Measurements from ENCODE around the gene C19orf25.
"Not testable (repeated sequence)": the region's sequence is repeated elsewhere in the genome, so short reads cannot be mapped to it uniquely, and the experiment has no call there.

The C19orf25 gene

DNA sequence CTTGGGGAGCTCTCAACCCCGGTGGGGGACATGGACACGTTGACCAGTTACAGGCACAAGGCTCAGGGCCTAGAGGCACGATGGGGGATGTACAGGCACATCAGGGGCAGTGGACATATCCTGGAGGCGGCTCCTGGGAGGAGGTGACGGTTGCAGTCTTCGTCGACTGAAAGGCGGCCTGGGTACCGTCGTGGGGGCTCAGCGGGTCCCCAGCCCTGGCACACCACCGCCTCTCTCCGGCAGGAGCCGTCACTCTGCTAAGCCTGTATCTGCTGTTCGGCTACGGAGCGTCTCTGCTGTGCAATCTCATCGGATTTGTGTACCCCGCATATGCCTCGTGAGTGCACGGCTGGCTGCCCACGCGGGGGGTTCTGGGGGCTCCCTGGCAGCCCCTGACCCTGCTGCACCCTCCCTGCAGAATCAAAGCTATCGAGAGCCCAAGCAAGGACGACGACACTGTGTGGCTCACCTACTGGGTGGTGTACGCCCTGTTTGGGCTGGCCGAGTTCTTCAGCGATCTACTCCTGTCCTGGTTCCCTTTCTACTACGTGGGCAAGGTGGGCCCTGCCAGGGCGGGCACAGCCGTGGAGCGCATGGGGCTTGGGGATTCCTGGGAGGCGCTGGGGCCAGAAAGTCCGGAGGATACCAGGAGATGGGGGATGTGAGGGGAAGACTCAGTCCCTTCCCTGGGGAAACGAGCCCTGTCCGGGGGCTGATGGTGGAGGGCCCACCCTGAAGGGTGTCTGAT, 16.2 kb upstream of the C19orf25 start:
- DNase-seq, result no peak

DNA sequence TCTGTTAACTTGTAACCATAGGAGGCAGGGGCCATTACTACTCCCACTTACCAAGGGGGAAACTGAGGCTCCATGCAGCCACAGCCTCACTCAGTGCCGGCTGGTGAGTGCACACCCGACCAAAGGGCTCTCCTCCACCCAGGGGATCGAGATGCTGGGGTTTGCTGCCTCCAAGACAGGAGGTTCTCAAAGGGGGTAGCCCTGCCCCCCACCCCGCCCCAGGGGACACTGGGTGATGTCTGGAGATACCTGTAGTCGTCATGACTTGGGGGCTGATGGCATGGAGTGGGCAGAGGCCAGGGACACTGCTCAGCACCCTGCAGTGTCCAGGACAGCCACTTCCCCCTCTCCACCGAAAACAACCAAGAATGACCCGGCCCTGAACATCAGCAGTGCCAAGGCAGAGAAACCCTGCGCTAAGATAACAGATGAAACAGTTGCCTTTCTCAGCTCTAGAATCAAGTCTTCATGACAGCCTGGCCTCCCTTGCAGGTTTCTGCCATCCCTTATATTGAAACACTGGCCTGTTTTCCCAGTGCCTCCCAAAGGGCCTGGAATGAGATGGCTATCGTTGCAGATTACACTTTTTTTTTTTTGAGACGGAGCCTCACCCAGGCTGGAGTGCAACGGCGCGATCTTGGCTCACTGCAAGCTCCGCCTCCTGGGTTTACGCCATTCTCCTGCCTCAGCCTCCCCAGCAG, 15.2 kb upstream of the C19orf25 start:
- DNase-seq, result no peak

DNA sequence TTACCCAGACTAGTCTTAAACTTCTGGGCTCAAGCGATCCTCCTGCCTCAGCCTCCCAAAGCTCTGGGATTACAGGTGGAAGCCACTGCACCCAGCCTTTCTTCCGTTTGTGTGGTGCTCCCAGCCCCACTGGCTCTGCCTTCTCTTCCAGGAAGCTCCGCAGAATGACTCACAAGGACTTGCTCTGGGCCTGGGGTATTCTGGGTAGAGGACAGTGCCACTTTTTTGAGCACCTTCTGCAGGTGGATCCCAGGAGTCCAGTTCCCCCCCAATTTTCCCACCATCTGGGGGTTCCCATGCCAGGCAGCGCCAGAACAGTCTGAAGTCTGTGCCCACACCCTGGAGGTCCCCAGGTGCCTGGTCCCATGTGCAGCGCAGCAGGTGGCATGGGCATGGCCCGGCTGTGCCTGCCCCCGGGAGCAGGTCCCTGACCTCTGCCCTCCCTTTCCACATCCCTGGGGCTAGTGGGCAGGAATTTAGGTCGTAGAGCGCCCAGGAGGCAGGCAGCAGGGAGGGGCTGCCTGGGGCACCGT, 13.5 kb upstream of the C19orf25 start:
- no peak for DNase-seq

DNA sequence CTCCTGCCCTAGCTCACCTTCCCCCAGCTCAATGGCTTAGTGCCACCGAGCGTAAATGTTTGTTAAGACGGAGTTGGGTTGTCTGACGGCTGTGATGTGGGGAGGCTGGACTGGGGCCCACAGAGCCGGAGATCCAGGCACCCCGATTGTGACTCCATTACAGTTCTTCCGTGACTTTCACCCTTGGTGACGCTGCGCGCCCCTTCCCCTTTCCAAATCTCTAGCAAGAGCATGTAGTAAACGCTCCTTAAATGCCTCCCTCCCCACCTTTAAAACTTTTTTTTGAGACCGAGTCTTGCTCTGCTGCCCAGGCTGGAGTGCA, 12.8 kb upstream of the C19orf25 start:
- DNase-seq, result no peak

DNA sequence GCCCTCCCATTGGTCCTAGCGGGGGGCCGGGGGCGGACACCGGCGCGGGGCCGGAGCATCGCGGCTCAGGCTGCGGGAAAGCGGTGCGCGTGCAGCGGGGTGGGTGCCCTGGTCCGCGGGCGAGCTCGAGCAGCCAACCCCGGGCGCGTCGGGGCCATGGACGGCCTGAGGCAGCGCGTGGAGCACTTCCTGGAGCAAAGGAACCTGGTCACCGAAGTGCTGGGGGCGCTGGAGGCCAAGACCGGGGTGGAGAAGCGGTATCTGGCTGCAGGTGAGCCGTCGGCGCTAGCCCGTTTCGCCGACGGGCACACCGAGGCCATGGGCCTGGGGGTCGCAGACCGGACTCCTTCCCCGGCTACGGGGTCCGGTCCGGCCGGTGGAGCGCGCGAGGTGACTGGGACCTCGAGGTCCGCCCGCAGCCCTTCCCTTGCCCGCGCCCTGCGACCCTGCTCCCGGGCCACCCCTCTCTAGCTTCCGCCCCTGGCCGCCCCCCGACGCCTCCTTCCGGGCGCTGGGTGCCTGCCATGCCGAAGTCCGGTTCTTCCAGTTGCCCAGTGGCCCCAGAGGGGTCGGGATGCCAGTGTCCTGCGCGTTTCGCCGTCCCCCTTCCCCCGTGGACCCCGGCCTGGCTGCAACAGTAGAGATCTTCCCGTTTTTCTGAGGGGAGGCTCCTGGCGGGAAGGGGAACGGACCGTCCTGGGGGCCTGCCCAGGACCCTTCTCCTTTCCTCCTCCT, 12.3 kb upstream of the C19orf25 start, which contains the start of gene REEP6:
Gene REEP6 (plus strand): TSS at position 68 of the 735 bp plus-strand sequence. CDS start 89 bp downstream, at position 157.
- DNase-seq, result no peak

DNA sequence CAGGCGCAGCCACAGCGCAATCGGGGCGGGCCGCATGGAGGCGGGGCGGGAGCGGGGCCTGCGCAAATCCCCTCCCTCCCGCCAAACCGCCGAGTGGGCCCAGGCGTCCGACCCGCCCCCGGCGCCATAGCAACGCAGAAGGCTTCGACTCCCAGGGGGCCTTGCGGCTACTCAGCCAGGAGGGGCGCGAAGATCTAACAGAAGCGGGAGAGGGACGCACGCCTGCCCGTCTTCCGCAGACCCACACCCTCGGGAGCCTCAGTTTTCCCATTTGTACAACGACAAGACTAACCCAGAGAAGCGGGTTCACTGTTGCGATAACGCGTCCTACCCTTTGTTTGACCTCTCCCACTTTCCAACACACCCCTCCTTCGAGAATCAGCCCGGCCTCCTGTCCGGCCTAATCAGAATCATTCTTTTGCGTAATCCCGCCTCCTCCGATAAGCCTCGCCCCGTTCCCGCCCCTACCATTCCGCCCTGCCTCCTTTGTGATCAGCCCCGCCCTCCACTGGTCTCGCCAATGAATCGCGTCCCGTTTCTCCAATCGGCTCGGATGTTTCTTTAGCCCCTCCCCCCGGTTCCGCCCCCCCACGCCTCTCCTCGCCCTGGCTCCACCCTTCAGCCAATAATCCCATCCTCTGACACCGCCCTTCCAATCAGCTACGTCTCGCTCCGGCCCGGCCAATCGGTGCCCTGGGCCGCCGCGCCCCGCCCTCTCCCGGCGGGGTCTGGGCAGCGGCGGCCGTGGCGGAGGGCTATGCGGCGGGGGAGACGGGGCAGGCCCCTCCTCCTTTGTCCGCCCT, 11.5 kb upstream of the C19orf25 start, which contains the start of gene PCSK4:
Gene PCSK4 (minus strand): TSS at position 40 of the 803 bp plus-strand sequence. CDS start 4 bp downstream, at position 36.
- peak; percentile 98 to 99 for DNase-seq

DNA sequence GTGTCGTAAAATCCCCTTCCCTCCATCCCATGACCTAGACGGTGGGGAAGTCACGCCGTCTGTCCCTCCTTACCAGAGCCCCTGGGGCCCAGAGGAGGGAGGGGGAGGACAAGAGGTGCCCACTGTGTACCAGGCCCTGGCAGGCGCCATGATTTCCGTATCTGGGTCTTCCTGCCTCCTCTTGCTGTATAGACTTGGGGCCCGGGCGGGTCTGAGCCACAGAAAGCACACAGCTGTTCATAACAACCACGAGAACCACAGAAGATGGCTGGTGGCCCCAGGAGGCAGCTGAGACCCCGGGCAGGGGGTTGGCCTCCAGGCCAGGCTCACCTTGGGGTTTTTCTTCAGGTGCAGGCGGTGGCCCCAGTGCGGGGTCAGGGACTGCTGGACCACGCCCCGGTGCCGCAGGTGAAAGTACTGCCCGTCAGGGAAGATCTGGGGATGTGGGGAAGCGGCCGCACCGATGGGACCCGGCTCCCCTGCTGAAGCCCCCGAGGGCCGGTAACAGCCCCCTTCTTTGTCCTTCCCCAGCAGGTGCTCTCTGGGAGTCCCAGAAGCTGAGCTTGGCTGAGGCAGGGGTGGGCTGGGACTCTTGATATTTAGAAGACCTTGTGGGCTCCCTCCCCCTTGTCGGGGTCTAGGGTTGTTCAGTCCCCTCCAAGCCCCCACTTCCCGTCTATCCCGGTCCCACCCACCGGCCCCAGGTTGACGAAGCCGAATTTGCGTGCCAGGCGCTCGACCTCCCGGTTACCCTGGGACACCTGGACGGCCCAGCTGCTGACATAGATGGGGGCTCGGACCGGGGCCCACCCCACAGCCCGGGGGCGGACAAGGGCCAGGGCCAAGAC, 10.7 kb upstream of the C19orf25 start:
- no peak for DNase-seq

DNA sequence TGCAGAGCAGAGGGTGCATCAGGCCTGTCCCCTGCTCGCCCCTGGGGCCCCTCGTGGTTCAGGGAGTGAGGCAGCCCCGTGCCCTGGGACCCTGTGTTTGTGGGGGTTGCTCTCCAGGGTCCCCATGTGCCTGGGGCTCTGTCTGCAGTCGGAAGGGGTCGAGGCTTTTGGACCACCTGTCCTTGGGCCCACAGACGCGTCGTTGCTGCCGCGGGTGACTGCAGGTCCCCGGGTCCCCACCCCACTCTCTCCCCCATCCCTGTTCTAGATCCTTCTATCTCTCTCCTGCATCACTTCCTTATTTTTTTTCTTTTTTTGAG, 9.2 kb upstream of the C19orf25 start:
- no peak for DNase-seq

DNA sequence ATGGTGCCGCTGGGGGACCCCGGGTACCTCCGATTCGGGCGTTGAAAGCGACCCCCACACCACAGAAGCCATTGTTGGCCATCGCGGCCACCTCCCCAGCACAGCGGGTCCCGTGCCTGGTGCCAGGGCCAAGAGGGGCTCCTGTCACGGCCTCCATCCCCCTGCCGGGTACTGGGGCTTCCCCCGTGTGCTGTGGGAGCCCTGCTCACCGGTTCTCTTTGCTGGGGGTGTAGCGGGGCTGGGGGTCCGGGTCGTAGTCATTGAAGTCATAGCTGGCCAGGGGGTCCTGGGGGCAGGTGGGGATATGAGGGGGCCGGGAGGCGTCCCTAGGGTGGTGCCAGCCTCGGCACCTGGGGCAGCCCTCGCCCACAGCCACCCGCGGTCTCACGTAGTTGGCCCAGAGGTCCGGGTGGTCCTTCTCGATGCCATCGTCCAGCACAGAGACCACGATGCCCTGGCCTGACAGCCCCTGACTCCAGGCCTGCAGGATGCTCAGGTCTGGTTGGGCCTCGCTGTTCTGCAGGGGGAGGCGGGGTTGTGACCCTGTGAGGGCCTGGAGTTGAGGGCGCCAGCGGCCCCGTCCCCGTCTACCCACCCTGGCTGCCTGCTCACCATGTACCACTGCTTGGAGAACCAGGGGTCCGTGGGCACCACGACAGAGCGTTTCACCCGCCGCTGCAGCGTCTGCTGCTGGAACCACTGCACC, 8.7 kb upstream of the C19orf25 start:
- no peak for DNase-seq

DNA sequence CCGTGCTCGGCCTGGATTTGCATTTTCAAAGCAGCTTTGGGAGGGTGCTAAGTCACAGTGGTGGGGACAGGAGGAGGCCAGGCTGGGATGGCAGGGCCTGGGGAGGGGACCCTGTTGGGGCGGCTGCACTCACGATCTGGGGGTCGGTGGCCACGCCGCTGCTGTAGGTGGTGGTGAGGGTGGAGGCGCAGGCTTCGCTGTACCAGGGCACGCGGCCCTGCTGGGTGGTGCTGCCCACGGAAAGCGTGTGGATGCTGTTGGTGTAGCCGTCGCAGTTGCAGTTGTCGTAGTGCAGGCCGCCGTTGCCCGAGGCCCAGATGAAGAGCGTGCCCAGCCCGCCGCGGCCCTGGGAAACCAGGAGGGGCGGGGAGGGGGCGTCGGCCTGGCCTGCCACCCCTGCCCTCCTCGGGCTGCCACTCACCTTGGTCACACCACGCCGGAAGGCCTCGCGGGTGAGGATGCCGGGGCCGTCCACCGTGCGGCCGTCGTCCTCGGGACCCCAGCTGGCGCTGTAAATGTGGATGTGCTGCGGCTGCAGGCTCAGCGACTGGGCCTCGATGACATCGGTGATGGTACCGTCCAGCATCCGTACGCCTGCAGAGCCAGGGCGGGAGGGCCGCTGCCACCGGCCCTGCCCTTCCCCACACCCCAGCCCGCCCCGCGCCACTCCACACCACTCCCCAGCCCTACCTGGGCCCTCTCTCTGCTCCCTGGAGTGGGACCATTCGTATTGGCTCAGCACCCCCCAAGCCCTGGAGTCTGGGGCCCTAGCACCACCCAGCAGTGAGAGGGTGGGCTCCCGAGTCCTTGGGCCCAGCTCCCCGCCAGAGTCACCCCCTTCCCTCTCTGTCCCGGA, 7.9 kb upstream of the C19orf25 start:
- no peak for DNase-seq

DNA sequence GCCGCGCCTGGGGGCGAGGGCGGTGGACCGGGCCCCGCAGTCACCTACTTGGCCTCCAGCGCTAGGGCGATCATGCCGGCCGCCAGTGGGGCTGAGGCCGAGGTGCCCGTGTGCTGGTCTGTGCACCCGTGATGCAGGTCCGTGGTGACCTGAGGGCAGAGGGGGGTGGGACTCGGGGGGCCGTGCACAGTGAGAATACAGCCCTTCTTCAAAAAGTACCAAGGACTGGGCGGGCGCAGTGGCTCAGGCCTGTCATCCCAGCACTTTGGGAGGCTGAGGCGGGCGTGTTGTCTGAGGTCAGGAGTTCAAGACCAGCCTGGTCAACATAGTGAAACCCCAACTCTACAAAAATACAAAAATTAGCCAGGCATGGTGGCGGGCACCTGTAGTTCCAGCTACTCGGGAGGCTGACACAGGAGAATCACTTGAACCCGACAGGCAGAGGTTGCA, 5.0 kb upstream of the C19orf25 start:
- no peak for DNase-seq

DNA sequence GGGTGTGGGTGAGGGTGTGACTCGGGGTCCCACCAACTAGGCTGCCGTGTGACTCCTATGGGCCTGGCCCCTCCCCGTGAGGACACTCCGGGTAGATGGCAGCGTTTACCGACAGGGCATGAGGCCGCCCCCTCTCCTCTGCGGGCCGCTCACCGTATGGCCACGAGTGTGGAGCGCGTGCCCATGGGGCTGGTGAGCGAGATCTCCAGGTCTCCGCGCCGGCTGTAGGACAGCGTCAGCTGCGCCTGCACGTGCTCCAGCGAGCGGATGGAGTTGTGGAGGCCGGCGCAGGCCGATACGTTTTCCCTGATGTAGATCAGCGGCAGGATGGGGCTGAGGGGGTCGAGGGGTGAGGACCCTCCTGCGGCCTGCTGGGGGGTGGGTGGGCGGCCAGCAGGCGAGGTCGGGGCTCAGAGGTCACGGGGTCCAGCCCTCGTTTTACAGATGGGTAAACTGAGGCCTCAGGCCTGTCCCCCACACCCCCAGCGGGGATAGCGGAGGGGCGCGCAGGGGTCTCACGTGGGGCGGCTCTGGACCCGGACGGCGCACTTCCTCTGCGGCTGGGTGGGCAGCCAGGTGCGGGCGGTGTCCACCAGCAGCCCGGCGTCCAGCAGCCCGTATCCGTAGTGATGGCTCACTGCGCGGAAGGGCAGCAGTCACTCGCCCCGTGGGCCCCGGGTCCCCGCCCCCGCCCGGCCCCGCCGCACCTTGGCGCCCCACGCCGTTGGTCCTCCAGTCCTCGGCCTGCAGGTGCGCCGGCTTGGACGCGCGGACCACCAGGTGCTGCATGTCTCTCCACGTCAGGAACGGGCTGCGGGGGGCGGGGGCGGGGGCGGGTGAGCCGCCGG, 4.3 kb upstream of the C19orf25 start:
- no peak for DNase-seq

DNA sequence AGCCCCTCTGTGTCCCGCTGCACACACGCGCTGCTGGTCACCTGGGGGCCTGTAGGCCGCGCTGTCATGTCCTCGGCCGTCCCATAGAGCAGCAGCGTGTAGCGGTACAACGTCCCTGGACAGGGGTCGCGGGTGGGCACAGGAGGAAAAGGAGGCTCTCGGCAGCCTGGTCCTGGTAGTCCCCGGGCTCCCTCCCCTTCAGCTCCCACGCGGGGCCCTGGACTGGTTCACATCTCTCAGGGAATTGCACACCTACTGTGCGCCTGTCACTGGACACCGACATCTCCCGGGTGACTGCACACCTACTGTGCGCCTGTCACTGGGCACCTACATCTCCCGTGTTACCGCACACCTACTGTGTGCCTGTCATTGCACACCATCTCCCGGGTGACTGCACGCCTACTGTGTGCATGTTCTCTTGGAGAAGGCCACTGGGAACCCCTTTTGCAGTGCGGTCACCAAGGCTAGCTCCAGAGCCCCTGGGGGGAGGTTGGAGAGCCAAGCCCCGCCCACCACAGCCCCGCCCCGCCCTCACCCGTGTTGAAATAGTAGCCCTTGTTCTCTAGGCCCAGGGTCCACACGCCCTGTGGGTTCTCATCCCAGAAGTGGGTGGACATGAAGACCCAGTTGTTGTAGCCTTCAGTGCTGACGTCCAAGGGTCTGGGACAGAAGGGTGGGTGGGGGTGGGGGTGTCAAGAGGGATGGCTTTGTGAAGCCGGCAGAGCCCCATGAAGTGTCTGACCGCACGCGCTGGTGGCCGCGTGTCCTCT, 3.5 kb upstream of the C19orf25 start:
- no peak for DNase-seq

DNA sequence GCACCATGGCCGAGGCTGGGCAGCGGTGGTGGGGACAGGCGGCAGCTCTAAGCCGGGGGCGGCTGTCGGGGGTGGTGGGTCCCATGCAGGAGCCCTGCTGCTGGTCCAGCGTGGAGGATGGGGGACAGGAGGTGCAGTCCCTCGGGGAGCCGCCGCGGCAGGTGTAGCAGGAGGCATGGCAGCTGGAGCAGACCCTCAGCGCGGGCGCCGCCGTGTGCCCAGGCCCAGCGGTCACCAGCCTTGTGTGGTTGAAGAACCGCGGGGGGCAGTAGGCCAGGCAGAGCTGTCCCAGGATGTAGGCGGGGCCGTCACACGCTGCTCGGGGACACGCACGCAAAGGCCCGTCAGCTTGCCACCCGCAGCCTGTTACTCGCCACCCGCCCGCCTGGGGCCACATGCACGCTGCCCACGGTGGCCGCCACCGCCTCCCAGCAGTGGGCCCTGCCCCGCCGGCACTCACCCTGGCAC, 2.9 kb upstream of the C19orf25 start:
- no peak for DNase-seq

DNA sequence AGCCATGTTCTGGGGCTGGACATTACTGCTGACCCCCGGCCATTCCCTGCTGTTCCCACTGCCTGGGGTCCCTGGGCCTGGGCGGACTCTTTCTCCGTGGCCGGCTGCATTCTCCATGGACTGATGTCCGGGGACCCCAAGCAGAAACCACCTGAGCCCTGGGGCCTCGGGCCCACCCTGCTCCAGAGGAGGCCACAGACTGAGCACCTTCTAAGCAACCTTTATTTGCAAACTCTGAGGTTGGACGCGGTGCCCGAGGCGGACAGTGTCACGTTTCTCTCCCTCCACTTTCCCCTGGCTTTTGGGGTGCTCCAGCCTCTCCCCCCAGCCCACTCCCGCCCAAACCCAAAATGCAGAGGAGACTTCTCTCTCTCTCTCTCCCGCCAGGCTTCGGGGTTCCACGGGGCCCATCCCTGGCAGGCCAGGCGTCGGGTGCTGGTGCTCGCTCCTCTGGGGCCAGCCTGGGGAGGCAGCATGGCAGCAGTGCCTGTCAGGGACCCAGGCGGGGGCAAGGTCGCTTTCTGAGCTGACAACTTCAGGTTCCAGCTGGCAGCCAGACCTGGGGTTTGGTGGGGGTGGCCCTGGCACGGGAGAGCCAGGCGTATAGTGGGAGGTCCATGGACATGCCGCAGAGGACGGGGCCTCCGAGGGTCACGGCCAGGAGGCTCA, 2.3 kb upstream of the C19orf25 start:
- DNase-seq, result no peak

DNA sequence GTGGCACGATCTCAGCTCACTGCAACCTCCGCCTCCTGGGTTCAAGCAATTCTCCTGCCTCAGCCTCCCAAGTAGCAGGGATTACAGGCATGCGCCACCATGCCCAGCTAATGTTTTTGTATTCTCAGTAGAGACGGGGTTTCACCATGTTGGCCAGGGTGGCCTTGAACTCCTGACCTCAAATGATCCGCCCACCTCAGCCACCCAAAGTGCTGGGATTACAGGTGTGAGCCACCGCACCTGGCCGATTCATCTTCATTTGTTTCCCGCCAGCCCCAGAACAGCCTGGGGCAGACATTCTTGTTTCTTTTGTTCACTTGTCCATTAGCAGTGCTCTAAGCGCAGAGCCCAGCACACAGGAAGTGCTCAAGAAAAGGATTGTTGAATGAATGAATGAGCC, 2.0 kb downstream of the C19orf25 start:
- not testable (repeated sequence) for DNase-seq

DNA sequence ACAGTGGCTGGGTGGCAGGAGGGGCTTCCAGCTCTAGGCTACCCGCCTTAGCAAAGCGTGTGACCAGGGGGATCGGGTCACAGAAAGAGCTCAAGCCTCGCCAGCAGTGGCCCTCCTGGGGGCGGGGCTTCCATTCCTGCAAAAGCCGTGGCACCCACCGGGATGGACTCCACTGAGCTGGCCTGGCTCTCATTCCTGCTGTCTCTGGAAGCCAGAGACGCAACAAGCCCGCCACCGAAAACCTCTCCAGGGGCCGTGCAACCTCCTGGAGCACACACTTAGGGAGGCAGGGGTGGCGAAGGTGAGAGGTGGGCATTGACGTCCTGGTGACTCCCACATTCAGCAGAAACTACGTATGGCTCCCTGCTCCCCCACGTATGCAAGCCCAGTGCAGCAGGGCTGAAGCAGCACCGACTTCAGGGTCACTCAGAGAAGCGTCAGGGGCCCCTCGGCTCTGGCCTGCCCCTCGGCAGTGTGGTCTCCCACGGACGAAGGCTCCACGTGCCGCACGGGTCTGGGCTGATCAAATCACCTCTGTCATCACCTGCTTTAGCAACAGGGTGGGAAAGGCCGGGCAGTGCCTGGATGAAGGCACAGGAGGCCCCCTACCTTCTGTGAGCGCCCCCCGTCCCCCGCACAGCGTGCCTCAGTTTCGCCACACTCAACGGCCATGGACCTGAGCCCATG, 3.1 kb downstream of the C19orf25 start:
- no peak for DNase-seq

Measured in CD4-positive, alpha-beta T cell treated with Interleukin-4 for 1 hour (primary cell).